Spleen (tissue), 11 donors: ENCODE measurements around the gene SLCO2A1. TPM values are rescaled to one million over a fixed set of nuclear protein-coding genes. Genes with fewer than 3 reads are reported as not detected.

Source experiments
- DNase-seq: peaks from one replicate; pipeline ENCODE4 v3.0.0-alpha.2; 2020
- H3K27ac ChIP-seq, 8 donors: fragments of 200-600 bp; sonication (generic) in 7 of 8; 1 replicate in 4 of 8; 2 replicates in 4 of 8; pipeline versions ENCODE4 v1.5.0 to v1.8.0; 2016 to 2021; ENCODE audit warnings: inconsistent platforms in 4 of 8, mild to moderate bottlenecking in 4 of 8, moderate library complexity in 1 of 8
- H3K27me3 ChIP-seq, 7 donors: fragments of 200-600 bp; sonication (generic) in 6 of 7; replicated peaks in 1 of 7; 1 replicate in 4 of 7; 2 replicates in 3 of 7; pipeline versions ENCODE4 v1.5.0 to v1.8.0; 2016 to 2021; ENCODE audit warnings: inconsistent platforms in 3 of 7, mild to moderate bottlenecking in 1 of 7
- H3K36me3 ChIP-seq, 6 donors: fragments of 200-600 bp; sonication (generic) in 5 of 6; 1 replicate in 4 of 6; 2 replicates in 2 of 6; pipeline versions ENCODE4 v1.5.0 to v1.8.0; 2016 to 2021; ENCODE audit warnings: inconsistent platforms in 2 of 6
- H3K4me1 ChIP-seq, 6 donors: fragments of 200-600 bp; sonication (generic) in 5 of 6; 1 replicate in 3 of 6; 2 replicates in 3 of 6; pipeline versions ENCODE4 v1.5.0 to v1.8.0; 2016 to 2021; ENCODE audit warnings: inconsistent platforms in 3 of 6
- H3K4me3 ChIP-seq, 8 donors: fragments of 200-600 bp; sonication (generic) in 7 of 8; 1 replicate in 4 of 8; 2 replicates in 4 of 8; pipeline versions ENCODE4 v1.5.0 to v1.8.0; 2016 to 2021; ENCODE audit warnings: inconsistent platforms in 4 of 8, mild to moderate bottlenecking in 4 of 8, moderate library complexity in 2 of 8
- H3K9me3 ChIP-seq, 8 donors: fragments of 200-600 bp; sonication (generic) in 7 of 8; 1 replicate in 4 of 8; 2 replicates in 4 of 8; pipeline versions ENCODE4 v1.5.0 to v1.8.0; 2016 to 2021; ENCODE audit warnings: inconsistent platforms in 4 of 8
- CTCF ChIP-seq, 11 experiments: fragments of 200-600 bp in 7 of 11; fragments of 450-650 bp in 4 of 11; sonication (generic) in 4 of 11; IDR thresholded peaks in 8 of 11; conservative IDR thresholded peaks in 3 of 11; 1 replicate in 7 of 11; 2 replicates in 4 of 11; pipeline versions ENCODE4 v1.4.0 to v1.8.0; 2016 to 2021; ENCODE audit warnings: antibody characterized with exemption in 11 of 11, inconsistent platforms in 4 of 11, mild to moderate bottlenecking in 1 of 11
- POLR2A ChIP-seq, 3 donors: fragments of 450-650 bp; IDR thresholded peaks; one replicate each; pipeline ENCODE4 v1.5.1; 2017; ENCODE audit warnings: antibody characterized with exemption in 3 of 3, mild to moderate bottlenecking in 1 of 3
- POLR2AphosphoS5 ChIP-seq, 3 donors: sonication (generic); formaldehyde crosslinking; IDR thresholded peaks; one replicate each; pipeline ENCODE4 v1.5.1; 2017; ENCODE audit warnings: antibody characterized with exemption in 3 of 3
- WGBS, 5 donors: extraction: QIAGEN DNeasy Blood & Tissue Kit in 3 of 5; methylation state at CpG; one replicate each; pipeline versions ENCODE4 v1.1.5 to v1.1.7; 2013 to 2018; 5-methylcytosine and 5-hydroxymethylcytosine counted together
- intact Hi-C: fragments of 100-400 bp; cut with DNase I; formaldehyde crosslinking; loops from one replicate; pipeline ENCODE4 v1.15.0; 2023; ENCODE audit warnings: low total_unique reads
- polyA plus RNA-seq, 3 donors: library from polyadenylated mRNA; stranded (reverse); fragments of 200-250 nt; gene quantifications; one replicate each; pipeline ENCODE4 v1.2.1, GENCODE V29; 2013
- total RNA-seq, 7 donors: library from RNA; depleted of rRNA in 3 of 7; stranded (reverse); fragments of >200 nt in 3 of 7; fragmentation: NEBNext Ultra II Directional in 4 of 7; extraction: Animal tissue kit (Norgen Biotek cat#: 25700) in 4 of 7; gene quantifications; one replicate each; pipeline versions ENCODE4 v1.1.0 to v1.2.1, GENCODE V29; 2016 to 2021
- donor health status: healthy with polysubstance abuse.
- donor health status: DM: no; HTN: no; CAD: no; lungs with moderate emphysema.
- donor health status: DM: no; HTN: no; CAD: no.
- donor health status: Bipolar disorder and iron deficiency.
- donor health status: healthy.
- donor health status: DM: no; HTN: no; CAD: no.
- donor health status: DM: yes; HTN: yes; CAD: no.

Gene SLCO2A1
- total and polyA plus RNA-seq, 10 donors: 4.8 to 118 (median 29.8) TPM

- Histone ChIP-seq H3K4me1 (no peaks in the 10 kb centered on the region), H3K27ac (no peak overlapping the region), H3K9me3 (peaks cover 0 to 11% (median 3%) of the 10 kb centered on the region in 8 donors), H3K36me3 (no peaks in the 10 kb centered on the region), H3K4me3 (no peak overlapping the region), H3K27me3 (no peaks in the 10 kb centered on the region)
- TF ChIP-seq POLR2A (IDR thresholded peaks at IDR 0.05) (no peak), POLR2AphosphoS5 (IDR thresholded peaks at IDR 0.05) (no peak), CTCF (IDR thresholded peaks at IDR 0.05 in 8 of 11, conservative IDR thresholded peaks at IDR 0.05 in 3 of 11) (no peak)
- DNase-seq: no peak
- intact Hi-C loops: no loop called here
- WGBS, 5 donors: 83 to 100% (median 93%) methylated on average over 1 of the region's 1 CpG
Measured at GRCh38 chr3:134002306-134002705, 27.4 kb downstream of the SLCO2A1 start.

GRCh38 chr3:134001251-134001650 is 28.5 kb downstream of the SLCO2A1 start:
- Histone ChIP-seq H3K36me3 (no peaks in the 10 kb centered on the region), H3K27me3 (no peaks in the 10 kb centered on the region), H3K27ac (no peak overlapping the region), H3K4me1 (no peaks in the 10 kb centered on the region), H3K9me3 (peaks cover 0 to 11% (median 3%) of the 10 kb centered on the region in 8 donors), H3K4me3 (no peak overlapping the region)
- intact Hi-C loops: no loop called here
- no peak for DNase-seq
- no peak for TF ChIP-seq CTCF (IDR thresholded peaks at IDR 0.05 in 8 of 11, conservative IDR thresholded peaks at IDR 0.05 in 3 of 11)
- TF ChIP-seq POLR2AphosphoS5 (IDR thresholded peaks at IDR 0.05): no peak
- no peak for TF ChIP-seq POLR2A (IDR thresholded peaks at IDR 0.05)
- WGBS, 5 donors: 77 to 91% (median 86%) methylated on average over 5 of the region's 5 CpGs

GRCh38 chr3:133999891-134000685 is 29.6 kb downstream of the SLCO2A1 start:
- no peaks in the 10 kb centered on the region for H3K4me1 ChIP-seq
- WGBS, 5 donors: 78 to 91% (median 88%) methylated on average over 13 of the region's 13 CpGs
- no peaks in the 10 kb centered on the region for H3K36me3 ChIP-seq
- H3K9me3 ChIP-seq: peaks cover 0 to 9% (median 3%) of the 10 kb centered on the region in 8 donors
- no peak for DNase-seq
- TF ChIP-seq POLR2A (IDR thresholded peaks at IDR 0.05) (no peak), POLR2AphosphoS5 (IDR thresholded peaks at IDR 0.05) (no peak), CTCF (IDR thresholded peaks at IDR 0.05 in 8 of 11, conservative IDR thresholded peaks at IDR 0.05 in 3 of 11) (no peak)
- intact Hi-C loops: no loop called here
- H3K27me3 ChIP-seq: no peaks in the 10 kb centered on the region
- no peak overlapping the region for H3K27ac ChIP-seq
- no peak overlapping the region for H3K4me3 ChIP-seq

- no peak overlapping the region for H3K27ac ChIP-seq
- H3K36me3 ChIP-seq: no peaks in the 10 kb centered on the region
- TF ChIP-seq CTCF (IDR thresholded peaks at IDR 0.05 in 8 of 11, conservative IDR thresholded peaks at IDR 0.05 in 3 of 11) (no peak), POLR2A (IDR thresholded peaks at IDR 0.05) (no peak), POLR2AphosphoS5 (IDR thresholded peaks at IDR 0.05) (no peak)
- no peak for DNase-seq
- H3K4me3 ChIP-seq: no peak overlapping the region
- intact Hi-C loops: no loop called here
- no peaks in the 10 kb centered on the region for H3K4me1 ChIP-seq
- no peaks in the 10 kb centered on the region for H3K27me3 ChIP-seq
- no peaks in the 10 kb centered on the region for H3K9me3 ChIP-seq
- WGBS, 5 donors: 69 to 79% (median 78%) methylated on average over 9 of the region's 9 CpGs
Measured at GRCh38 chr3:133998691-133999241, 31.0 kb downstream of the SLCO2A1 start.
